GM21576 (cell line): ENCODE data around the gene TBX3.

ENCODE experiments used
- ATAC-seq: cut with Tn5 transposase; IDR thresholded peaks from one replicate; pipeline ENCODE4 v1.9.1; 2021; ENCODE audit warnings: mild to moderate bottlenecking, moderate library complexity; ENCODE audit not compliant: unreplicated experiment

Gene TBX3

DNA sequence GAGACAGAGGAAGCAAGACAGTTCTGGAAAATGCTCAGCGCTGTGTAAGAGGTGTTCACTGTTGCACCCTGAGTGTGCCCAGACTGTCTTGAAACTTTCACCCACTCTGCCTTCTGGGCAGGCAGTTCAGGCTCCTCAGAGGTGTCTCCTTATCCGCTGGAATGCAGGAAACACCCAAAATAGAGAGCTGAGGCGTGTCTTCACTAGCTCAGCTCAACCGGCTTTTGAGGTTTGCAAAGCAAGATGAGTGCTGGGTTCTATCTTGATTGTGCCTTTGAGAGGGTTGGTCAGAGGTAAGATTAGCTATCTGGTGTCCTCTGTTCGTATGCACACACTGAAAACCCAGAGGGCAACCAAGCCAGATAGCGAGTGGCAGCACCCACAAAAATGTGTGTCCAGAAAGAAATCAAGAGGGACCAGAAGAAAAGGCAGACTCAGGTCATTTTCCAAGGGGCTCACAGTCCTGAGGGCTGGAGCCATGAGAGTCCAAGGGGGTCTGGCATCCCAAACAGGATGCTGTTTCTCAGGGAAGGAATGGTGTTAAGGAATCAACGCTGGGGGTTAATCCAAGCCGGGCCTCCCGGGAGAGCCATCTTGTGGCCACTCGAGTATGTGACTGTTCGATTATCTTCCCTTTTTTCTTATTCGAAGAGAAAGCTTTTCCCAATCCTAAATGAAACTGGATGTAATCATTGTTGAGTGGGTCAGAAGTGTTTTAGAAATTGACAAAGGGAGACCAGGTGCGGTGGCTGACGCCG lies 47.1 kb downstream of the TBX3 start:
- no peak for ATAC-seq

GRCh38 chr12:114631242-114631641 lies 52.7 kb downstream of the TBX3 start:
- ATAC-seq, result no peak

DNA sequence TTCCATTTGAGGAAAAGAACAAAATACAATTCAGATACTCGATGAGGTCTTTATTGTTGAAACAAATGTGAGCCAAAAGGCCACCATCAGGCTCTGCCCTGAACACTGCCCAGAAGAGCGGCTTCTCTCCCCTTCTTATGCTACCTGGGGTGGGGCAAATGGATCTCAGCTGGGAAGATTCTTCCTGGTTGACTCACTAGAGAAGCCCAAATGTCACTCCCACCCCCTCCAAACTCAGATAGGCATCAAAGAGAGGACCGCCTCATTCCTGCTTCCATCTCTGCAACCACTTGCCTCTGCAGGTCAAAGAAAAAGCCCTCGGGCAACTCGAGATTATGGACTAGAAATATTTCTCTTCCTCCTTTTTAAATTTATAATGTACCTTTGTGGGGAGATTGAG lies 55.8 kb downstream of the TBX3 start:
- ATAC-seq, result no peak

DNA sequence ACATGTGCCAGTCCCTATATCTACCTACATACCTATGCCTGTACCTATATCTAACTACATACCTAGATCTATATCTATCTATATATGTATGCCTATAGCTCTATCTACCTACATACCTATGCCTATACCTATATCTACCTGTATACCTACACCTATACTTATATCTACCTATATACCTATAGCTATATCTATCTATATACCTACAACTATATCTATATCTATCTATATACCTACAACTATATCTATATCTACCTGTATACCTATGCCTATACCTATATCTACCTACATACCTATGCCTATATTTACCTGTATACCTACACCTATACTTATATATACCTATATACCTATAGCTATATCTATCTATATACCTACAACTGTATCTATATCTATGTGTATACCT lies 56.6 kb downstream of the TBX3 start:
- ATAC-seq, result no peak

- no peak for ATAC-seq
Measured at GRCh38 chr12:114625294-114625851, 58.6 kb downstream of the TBX3 start.

- ATAC-seq, result no peak
Measured at GRCh38 chr12:114623737-114624136, 60.2 kb downstream of the TBX3 start.
